ENCODE results near the gene DDX11.
"Not testable (repeated sequence)": the region's sequence is repeated elsewhere in the genome, so short reads cannot be mapped to it uniquely, and the experiment has no call there.

- TF ChIP-seq CTCF (conservative IDR thresholded peaks at IDR 0.05); EZH2 (IDR thresholded peaks at IDR 0.05; ENCODE audit: low read depth): not testable (repeated sequence)
Observed at GRCh38 chr12:31092718-31093117, 19.1 kb downstream of the DDX11 start.
